ENCODE data around the gene TBX4.

- TF ChIP-seq EZH2 (IDR thresholded peaks at IDR 0.05) (no peak), POLR2AphosphoS5 (IDR thresholded peaks at IDR 0.05; ENCODE audit: borderline replicate concordance, low read depth, low read length) (no peak)
Measured at GRCh38 chr17:61450641-61451537, 1.3 kb upstream of the TBX4 start.
